ENCODE results near the gene ZBED4.

DNA sequence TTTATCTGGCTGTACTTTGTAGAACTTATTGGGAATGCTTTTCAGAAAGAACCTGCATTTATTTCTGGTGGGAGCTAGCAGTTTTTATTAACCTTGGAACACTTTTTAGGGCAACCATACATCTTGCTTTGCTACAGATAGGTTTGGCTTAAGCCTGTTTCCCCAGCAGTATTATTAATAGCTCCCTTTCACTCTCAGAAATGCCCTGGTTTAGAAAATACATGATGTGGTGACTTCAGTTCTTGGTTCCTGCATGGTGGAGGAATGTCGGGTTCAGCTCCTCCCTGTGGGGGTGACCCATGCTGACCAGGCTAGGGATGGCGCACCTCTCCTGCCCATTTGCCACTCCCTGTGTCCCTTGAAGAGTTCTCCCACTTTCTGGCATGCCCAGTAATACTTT lies 28.2 kb downstream of the ZBED4 start:
- no peak for TF ChIP-seq POLR2A (IDR thresholded peaks at IDR 0.05)
- TF ChIP-seq CTCF (IDR thresholded peaks at IDR 0.05) = no peak
